GM12801 (cell line): ENCODE data around the gene ZC3H12C.

ENCODE experiments used
- CTCF ChIP-seq: IDR thresholded peaks from one replicate; pipeline ENCODE4 v1.5.1; 2011; ENCODE audit warnings: control low read depth; ENCODE audit not compliant: insufficient read length; ENCODE audit errors: extremely low read depth

ZC3H12C gene

GRCh38 chr11:110059706-110060463 is 33.3 kb upstream of the ZC3H12C start:
- no peak for TF ChIP-seq CTCF

- no peak for TF ChIP-seq CTCF
Observed at GRCh38 chr11:110061296-110061695, 31.9 kb upstream of the ZC3H12C start.

GRCh38 chr11:110062247-110062646 is 30.9 kb upstream of the ZC3H12C start:
- no peak for TF ChIP-seq CTCF

GRCh38 chr11:110065189-110065588 is 28.0 kb upstream of the ZC3H12C start:
- TF ChIP-seq CTCF, result no peak

DNA sequence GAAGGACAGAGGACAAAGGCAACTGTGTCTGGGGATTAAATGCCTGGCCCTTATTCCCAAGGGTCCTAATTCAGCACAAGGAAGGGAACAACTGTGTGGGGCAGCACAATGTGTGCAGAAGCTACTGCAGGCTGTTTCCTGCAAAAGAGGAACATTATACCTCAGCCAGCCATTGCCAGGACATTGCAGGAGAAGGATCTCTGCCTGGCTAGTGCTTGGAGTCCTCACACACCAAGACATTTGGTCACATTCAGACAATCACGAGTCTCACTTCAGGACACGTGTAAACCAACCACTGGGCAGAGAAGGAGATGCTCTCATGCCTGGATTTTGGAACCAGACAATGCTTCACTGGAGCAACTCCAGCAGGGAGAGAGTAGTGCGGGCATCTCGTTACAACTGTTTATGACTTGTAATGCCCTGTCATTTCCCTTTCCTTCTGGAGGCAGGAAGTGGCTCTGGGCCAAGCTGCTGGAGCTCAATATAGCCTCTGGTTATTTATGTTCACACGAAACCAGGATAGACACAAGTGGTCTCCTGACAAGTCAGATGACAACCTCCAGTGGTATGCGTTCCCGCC is 23.9 kb upstream of the ZC3H12C start:
- no peak for TF ChIP-seq CTCF

GRCh38 chr11:110070176-110070575 is 23.0 kb upstream of the ZC3H12C start:
- no peak for TF ChIP-seq CTCF

GRCh38 chr11:110071197-110071596 is 22.0 kb upstream of the ZC3H12C start:
- TF ChIP-seq CTCF, result no peak
